ENCODE results near the gene SYT7.

- TF ChIP-seq ZBTB33 (IDR thresholded peaks at IDR 0.05) (no peak), CTCF (IDR thresholded peaks at IDR 0.05 in 2 of 3, conservative IDR thresholded peaks at IDR 0.05 in 1 of 3; ENCODE audit: control insufficient read depth in 2 of 3, extremely low read depth in 1 of 3, insufficient read depth in 1 of 3, low read depth in 3 of 3, low read length in 3 of 3) (no peak), POLR2A (IDR thresholded peaks at IDR 0.05; ENCODE audit: low read depth, low read length) (no peak), TAF1 (IDR thresholded peaks at IDR 0.05; ENCODE audit: borderline replicate concordance, low read depth, low read length) (no peak), CBX3 (IDR thresholded peaks at IDR 0.05; ENCODE audit: borderline replicate concordance, low read depth) (no peak), RCOR1 (conservative IDR thresholded peaks at IDR 0.05; ENCODE audit: low read depth, low read length) (no peak), NKRF (conservative IDR thresholded peaks at IDR 0.05) (no peak)
Measured at GRCh38 chr11:61533039-61533375, 47.9 kb downstream of the SYT7 start.

Measured in GM12878 (cell line).